Mesenteric fat pad (tissue), 1 donor: ENCODE results near the gene PFKP. TPM values are rescaled to one million over a fixed set of nuclear protein-coding genes. Genes with fewer than 3 reads are reported as not detected.

Experiments used
- DNase-seq: peaks from one replicate; pipeline ENCODE4 v3.0.0-alpha.2; 2020; ENCODE audit warnings: low spot score
- long read RNA-seq: library from polyadenylated mRNA; unstranded; transcript quantifications from one replicate; pipeline ENCODE4 v2.0.0, GENCODE V29; 2020
- total RNA-seq: library from RNA; stranded (reverse); fragmentation: NEBNext Ultra II Directional; extraction: Animal tissue kit (Norgen Biotek cat#: 25700); gene quantifications from one replicate; pipeline ENCODE4 v1.2.1, GENCODE V29; 2021
- donor health status: DM: yes; HTN: yes; CAD: no.

Gene PFKP
- 37.9 TPM for total RNA-seq
- long read RNA-seq, transcript PFKP-203 (22 exons, 2,654 nt): major isoform, 187 of 244 reads
- long read RNA-seq, partial matches to known transcripts: 19 of 244 reads
- long read RNA-seq, other reads (novel, unspliced or antisense): 36 of 244 reads

DNA sequence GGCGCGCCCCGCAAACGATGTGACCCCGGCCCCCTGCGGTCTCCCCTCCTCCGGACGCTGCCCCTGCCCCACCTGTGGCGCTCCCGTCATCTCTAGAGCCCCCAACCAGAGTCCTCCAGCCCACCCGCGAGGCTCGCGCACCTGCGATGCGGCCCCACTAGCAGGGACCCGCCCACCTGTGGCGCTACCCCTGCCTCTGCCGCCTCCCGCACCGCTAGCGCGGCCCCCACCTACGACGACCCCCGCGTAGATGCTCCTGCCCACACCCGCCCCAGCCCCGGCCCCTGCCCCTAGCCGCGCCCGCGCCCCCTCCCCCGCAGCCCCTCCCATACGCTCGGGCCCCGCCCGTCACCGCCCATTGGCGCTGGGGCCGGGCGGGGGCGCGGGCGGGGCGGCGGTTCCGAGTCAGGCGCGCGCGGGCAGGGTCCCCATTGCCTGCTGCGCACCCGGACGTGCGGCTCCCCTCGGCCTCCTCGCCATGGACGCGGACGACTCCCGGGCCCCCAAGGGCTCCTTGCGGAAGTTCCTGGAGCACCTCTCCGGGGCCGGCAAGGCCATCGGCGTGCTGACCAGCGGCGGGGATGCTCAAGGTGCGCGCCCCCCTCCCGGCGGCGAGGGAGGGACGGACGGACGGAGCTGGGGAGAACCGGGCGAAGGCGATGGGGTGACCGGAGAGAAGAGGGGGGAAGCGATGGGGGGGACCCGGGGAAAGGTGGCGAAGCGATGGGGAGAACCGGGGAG lies at the start of gene PFKP:
PFKP (plus strand) TSS at position 431 of the 741 bp plus-strand sequence; CDS start at position 479, 48 bp downstream.
- DNase-seq: no peak

DNA sequence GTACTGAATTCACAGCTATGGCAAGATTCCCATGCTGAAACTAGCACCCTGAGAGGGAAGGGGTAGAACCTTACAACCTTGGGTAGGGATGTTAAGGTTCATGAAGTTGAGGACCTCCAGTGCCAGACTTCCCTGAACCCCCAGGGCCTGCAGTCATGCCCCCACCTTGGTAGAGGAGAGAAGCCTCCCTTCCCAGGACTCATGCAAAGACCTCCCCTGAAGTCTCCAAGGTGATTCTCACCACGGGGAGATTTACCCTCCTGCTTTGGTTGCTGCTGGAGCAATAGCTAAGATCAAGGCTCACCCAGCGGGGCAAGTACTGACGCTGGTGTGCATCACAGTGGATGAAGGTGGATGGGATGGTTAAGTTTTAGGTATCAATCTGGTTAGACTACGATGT lies 49.1 kb upstream of the PFKP start:
- no peak for DNase-seq

DNA sequence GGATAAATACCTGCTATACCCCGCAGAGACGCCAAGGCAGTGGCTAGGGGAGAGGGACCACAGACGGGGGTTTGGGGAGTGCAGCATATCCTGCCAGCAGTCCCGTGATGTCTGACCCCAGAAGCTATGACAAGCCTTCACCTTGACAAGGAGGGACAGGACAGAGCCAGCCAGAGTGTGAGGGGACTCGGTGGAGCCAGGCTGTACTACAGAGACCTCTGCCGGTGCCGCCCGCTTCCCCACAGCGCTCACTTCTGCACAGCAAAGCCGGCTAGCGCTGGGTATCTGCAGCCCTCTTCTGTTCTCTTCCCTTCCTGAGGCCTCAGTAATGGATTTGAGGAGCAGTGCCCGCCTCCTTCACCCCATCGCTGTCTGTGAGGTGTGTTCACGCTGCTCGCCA lies 47.0 kb upstream of the PFKP start:
- no peak for DNase-seq

DNA sequence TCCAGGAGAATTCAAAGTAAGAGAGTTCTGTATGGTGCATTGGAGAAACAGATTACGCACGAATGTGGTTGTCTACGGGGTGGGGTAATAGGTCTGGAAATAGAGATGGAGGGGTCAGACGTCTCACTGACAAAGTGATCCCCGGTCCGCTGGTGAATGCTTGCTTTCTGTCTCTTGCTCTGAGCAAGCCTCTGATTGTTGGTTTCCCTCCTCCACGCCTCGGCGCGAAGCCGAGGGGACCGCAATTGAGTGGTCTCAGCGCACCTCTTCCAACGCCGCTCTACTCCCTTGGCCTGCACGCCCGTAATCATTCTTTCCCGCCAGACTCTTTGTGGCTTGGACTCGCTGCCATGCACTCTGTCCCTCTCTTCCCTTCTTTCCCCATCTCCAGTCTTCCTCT lies 46.5 kb upstream of the PFKP start:
- DNase-seq: no peak

DNA sequence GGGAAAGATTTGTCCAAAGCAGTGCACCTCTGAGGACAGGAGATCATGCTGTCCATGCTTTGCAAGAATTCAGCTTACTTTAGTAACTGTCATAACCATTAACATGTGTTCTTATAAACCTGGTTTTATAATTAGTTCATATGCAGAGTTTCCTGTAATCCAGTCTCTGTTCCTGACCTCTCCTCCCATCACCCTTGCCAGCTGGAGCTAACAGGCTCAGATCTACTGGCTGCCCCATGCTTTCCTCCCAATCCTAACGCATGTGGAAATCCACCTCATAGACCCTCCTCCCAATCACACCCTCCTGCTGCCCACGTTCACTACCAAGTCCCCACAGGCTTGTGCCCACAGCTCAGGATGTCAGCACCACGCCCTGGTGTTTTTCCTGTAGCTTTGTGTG lies 45.3 kb upstream of the PFKP start:
- no peak for DNase-seq

DNA sequence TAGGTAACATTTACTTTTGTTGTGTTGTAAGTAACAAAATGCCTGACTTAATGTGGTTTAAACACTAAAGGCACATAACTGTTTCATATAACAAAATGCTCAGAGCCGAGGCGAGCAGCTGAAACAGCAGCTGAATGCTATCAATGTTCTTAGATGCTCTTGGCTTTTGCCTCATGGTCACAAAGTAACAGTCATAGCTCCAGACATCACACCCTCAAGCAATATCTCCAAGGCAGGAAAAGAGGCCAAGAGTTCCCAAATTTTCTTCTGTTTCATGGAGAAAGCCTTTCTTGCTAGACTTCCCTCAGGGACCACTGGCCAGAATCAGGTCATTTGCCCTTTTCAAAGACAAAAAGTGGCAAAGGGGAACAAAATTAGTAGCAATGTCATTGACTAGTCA lies 43.5 kb upstream of the PFKP start:
- DNase-seq: no peak

DNA sequence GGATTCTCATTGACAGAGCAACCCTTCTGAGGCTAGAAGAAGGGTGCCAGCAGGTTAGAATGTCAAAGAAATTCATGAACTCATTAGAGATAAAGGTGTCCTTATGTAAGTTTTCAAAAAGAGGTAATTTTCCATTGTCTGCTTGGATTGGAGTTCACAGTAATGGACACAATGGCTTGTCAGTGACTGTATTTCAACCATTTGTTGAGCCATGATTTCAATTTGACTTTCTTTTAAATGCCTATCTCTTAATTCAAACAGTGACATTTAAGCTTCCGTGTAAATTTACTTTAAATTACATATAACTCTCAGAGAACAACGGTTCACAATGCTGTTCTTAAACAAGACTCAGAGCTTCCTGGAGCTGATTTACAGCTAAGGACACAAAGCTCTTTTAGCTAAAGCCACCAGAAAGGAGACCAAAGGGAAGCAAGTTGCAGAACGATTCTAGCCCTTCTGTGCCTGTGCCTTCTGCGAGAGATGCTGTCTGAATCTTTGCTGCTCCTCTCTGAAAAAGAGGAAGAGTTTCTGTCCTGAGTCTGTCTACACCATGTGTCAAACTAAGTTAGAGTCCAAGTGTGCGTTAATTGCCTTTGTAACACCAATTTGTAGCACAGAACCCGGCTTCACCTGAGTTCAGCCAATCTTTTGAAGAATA lies 42.2 kb upstream of the PFKP start:
- DNase-seq: no peak

DNA sequence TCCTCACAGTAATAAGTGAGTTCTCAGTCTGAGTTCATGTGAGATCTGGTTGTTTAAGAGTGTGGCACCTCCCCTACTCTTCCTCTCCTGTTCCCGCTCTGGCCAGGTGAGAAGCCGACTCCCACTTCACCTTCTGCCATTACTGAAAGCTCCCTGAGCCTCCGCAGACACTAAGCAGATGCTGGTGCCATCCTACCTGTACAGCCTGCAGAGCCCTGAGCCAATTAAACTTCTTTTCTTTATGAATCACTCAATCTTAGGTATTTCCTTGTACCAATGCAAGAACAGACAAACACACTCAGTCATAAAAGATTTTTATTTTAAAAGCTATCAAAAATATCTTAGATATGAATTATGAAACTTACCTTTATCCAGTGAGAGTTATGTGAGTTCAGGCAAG lies 39.5 kb upstream of the PFKP start:
- DNase-seq: no peak

DNA sequence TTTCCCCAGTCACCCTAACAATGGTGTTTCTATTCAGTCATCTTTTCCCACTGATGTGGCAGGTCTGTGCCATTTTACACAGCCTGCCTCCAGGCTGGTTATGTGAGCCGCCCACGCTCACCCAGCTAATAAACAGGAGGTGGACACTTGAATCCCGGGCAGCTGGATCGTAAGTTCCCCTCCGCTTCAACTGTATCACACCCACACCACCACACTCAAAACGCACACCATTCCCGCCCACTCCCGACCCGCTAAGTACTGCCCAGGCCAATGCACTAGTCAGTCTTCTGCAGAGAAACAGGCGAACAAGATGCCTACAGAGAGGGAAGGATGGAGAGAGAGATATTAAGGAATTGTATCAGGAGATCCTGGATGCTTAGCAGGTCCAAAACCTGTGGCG lies 38.9 kb upstream of the PFKP start:
- no peak for DNase-seq

DNA sequence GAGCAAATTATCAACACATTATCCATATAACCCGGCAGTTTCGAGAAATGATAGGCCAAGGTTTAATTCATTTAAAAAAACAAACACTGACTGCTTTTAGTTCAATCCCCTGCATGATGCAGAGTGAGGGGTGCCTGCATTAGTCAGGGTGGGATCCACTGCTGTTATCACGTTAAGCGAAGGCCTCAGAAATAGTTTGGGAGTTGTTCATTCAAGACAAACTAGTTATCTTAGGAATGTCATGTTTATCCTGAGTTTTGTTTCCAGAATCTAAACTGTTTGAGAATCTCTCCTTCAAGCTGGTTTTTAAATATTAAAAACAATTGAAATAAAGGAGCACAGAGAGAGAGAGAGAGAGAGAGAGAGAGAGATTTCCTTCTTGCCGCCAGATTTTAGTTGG lies 36.6 kb upstream of the PFKP start:
- no peak for DNase-seq

DNA sequence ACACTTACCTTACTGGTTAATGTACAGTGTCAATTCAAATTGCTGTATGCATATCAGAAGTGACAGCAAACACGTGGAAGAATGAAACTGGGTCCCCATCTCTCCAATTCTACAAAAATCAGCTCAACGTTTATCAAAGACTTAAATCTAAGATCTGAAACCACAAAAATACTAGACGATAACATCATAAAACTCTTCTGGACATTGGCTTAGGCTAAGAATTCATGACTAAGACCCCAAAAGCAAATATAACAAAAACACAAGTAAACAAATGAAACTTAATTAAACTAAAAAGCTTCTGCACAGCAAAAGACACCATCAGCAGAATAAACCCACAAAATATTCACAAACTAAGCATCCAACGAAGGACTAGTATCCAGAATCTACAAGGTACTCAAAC lies 35.9 kb upstream of the PFKP start:
- no peak for DNase-seq

DNA sequence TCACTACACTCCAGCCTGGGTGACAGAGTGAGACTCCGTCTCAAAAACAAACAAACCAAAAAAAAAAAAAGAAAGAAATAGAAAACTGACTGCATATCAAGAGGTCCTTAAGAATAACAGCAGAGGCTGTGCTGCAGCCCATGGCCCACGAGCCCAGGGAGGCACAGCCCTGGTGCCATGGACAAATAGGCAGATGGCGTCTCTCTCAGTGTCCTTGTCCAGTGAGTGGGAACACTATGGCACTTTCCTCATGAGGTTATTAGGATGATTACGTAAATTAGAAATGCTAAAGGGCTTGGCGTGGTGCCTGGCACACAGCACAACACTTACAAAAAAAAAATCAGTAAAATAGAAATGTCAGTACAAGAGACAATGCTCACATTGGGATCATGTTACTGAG lies 33.4 kb upstream of the PFKP start:
- no peak for DNase-seq

DNA sequence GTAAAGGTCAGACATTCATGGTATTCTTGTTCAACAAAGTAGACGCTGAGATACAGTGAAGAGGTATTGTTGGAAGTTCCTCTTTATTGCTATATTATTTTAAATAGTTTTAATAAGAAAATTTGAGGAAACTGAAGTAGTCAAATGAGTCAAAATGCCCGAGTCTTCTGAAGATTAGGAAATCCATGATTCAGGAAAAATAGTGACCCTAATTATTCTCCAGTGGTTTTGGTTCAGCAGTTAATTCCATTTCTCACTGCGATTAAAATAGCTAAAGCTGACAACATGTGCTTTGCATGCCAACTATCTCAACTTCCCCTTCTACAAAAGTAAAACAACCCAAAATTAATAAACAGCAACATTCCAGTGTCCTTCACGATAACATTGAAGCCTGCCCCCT lies 32.7 kb upstream of the PFKP start:
- no peak for DNase-seq

DNA sequence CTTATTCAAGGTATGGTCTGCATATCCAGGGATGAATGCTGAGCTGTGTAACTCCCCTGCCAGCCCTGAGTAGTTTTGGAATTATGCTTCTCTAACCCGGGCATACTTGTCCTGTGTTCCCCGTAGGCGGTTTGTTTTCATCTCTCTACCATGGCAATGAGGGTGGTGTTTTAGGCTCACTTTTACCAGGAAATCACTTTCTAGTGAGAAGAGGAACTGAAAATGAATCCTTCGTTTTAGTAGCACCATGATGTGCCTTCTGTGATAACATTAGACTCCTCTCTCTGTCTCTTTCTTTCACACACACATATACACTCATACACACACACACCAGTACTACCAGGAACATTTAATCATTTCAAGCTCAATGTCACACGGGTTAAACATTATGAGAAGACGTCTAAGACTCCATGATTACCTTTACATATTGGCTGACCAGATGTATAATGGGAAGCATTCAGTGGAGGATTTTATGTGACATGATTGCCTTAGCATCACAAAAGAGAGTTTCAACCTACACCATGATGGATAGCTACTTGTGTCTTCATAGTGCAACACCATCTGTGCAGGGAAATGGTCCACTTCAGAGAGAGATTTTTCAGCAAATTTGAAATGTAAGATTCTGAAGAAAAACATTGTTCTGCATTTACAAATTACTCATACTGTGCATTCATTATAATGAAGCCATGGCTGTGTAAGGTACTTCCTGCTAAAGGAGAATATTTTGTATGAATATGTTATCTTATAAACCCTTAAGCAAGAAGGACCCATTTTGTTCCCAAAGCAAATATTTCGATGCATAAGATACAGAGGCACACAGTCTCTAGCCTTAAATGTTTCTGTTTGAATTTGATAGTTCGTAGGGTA lies 31.0 kb upstream of the PFKP start:
- DNase-seq: no peak

DNA sequence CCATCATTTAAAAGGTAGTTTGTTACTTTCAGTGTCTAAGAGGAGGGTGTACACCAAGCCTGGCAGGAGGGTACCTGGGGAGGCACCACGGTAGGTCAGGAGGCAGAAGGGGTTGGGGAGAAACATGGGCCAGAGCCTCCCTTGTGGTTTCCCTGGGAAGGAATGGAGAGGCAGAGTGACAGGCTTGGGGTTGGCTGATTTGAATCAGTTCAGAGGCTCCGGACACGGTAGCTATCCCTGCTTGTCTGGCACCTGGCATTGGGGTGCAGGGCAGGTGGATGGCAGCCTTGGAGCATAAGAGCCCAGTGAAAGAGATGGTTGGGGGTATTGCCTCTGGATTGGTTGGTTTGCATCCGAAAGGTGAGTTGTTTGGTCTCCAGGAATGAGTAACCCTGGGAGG lies 30.2 kb upstream of the PFKP start:
- DNase-seq: no peak

DNA sequence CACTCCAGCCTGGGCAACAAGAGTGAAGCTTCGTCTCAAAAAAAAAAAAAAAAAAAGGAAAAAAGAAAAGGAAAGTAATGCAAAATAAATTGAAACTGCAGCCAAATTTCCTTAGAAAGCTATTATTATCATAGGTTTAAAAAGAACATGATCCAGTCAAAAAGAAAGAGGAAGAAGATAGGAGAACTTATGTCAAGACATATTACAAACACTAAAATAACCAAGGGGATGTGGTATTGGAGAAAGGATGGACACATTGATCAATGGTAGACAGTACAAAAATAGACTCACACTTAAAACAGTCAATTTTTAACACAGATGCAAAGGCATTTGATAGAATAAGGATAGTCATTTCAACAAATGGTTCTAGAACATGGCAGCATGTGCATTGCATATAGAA lies 27.3 kb upstream of the PFKP start:
- no peak for DNase-seq

DNA sequence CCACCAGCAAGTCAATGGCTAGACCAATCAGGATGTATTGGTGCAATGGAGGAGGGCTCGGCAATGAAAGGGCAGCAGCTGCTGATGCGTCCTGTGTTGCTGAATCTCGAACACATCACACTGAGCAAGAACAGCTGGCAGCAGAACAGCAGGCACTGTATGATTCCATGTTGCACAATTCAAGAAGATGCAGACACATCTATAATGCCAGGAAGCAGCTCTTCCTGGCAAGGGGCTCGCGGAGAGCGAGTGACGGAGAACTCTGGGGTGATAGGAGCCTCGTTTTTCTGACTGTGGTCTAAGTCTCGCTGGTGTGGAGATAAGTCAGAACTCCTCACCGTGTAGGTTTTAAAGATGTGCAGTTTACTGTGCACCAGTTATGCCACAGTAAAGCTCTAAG lies 24.8 kb upstream of the PFKP start:
- DNase-seq: no peak

DNA sequence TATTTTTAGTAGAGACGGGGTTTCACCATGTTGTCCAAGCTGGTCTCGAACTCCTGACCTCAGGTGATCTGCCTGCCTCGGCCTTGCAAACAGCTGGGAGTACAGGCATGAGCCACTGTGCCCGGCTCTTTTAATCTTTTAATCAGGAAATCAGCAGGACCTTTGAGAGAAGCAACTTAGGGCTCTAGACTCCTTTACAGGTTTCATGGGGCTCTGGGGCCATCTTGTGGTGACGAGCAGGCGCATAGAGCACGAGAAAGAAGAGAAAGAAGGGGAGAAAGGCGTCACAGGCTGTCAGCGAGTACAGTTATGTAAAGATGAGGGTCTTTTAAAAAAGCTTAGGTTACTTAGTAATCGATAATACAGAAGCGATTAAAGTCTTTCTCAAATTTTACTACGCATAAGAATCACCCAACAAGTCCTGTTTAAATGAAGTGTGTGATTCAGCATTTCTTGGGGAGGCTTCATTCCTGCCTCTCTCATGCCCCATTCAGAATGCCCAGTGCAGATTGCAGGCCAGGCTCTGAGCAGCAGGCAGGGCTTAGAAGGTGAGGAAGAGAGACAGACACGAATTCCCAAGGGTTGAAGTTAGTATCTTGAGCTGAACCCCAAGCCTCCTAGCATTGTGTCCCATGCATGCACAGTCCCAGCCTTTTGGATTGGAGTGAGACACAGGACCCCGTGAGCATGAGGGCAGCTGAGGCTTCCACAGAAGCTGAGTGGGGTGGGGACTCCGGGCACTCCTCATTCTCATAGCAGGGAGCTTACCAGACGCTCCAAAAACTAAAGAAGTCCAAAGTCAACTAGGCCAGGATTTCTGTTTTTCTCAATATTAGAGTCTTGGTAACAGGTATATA lies 23.6 kb upstream of the PFKP start:
- no peak for DNase-seq

DNA sequence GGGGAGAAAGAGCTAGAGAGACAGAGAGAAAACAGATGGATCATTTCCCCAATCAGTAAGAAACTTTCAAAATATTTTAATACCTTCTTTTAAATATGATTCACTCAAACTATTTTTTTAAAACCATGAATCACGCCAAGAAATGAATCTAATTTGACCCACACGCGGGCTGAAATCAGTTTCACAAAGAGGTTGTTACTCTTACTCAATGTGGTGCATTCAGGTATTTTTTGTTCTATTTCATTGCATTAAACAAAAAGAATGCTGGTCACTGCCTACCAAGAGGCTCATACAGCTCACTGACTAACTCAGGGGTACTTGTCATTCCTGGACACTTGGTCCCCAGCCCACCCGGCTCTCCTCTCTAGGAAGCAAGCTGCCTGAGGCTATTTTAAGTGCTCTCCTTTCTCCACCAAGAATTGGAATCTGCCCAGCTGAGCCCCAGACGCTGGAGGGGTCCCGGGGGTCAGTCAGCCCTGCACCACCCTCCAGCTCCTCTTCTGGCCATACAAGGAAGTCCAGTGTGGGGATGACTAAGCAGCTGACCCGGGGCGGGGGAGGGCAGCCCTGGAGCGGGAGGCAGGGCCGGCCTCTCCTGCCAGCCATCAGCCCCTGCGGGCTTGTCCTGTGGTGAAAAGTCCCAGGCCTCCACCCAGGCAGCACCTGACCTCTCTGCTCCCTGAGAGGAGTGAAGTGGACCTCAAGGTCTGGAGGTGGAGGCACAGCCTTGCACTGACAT lies 21.7 kb upstream of the PFKP start:
- no peak for DNase-seq

DNA sequence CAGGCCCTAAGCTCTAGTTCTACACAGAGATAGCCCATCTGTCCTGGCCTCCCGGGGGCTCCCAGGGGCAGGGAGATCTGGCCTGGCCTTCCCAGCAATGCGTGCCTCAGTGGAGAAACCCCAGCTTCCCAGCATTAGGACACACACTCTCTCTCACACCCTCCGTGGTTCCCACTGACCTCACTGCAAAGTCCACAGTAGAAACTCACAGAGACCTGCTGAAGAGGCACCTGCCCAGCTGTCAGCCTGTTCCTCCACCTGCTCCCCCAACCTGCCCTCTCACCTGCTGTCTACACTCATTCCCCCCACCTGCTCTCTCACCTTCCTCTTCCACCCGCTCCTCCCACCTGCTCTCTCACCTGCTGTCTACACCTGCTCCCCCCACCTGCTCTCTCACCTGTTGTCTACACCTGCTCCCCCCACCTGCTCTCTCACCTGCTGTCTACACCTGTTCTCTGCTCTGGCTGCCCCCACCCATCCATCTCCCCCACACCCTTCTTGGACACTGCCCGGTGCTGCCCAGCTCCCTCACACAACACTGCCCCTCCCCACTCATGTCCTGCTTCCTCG lies 21.1 kb upstream of the PFKP start:
- no peak for DNase-seq
